ENCODE results near the gene TTC6. TPM values are rescaled to one million over a fixed set of nuclear protein-coding genes. Genes with fewer than 3 reads are reported as not detected.

Gene TTC6
- total RNA-seq, 1 donor from 2014 or later: not detected

DNA sequence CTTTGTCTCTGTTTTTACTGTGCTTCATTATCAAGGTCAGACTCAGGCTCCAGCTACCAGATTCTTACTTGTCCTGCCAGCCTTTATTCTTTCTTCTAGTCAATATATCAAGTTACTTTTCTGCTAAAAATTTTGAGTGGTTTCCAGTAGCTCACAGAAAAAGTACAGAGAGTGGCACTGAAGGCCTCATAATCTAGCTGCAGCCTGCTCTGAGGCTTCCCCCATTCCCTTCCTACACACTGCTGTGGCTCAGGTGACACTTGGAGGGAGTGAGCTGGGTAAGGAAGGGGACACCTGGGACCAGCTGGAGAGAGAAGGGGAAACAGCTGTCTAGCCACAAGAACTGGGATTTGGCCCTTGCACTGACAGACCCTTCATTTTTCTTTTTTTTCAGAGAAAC lies 25.4 kb downstream of the TTC6 start:
- Histone ChIP-seq H2AFZ (ENCODE audit: low read depth, low read length) (no peak overlapping the region), H3K27ac (ENCODE audit: low read depth, low read length) (no peak overlapping the region), H3K27me3 (ENCODE audit: insufficient read depth, low read length) (no peaks in the 10 kb centered on the region), H3K4me2 (ENCODE audit: low read length) (no peak overlapping the region), H3K4me3 (ENCODE audit: insufficient read depth, low read depth, low read length) (no peak overlapping the region), H4K20me1 (ENCODE audit: insufficient read depth, low read length) (no peaks in the 10 kb centered on the region), H3K9ac (ENCODE audit: low read length) (no peak overlapping the region), H3K79me2 (ENCODE audit: insufficient read depth, low read length) (no peaks in the 10 kb centered on the region), H3K36me3 (ENCODE audit: insufficient read depth, low read length) (no peaks in the 10 kb centered on the region), H3K9me3 (ENCODE audit: insufficient read depth, low read depth, low read length) (no peaks in the 10 kb centered on the region), H3K4me1 (ENCODE audit: insufficient read depth, low read length) (peaks cover 8% of the 10 kb centered on the region)
- FAIRE-seq (no peak), DNase-seq (ENCODE audit: low read depth) (no peak)
- no peak overlapping the region for H3K27ac Mint-ChIP-seq (ENCODE audit: unreplicated experiment)
- TF ChIP-seq CTCF (IDR thresholded peaks at IDR 0.05; ENCODE audit: insufficient read depth, low read depth, low read length) (no peak), EZH2 (IDR thresholded peaks at IDR 0.05; ENCODE audit: insufficient read depth, low read length) (no peak)
- no peaks in the 10 kb centered on the region for H3K4me1 Mint-ChIP-seq (ENCODE audit: low read depth, unreplicated experiment)
- H3K4me3 Mint-ChIP-seq (ENCODE audit: unreplicated experiment): no peak overlapping the region
- peaks cover 7% of the 10 kb centered on the region for H3K9me3 Mint-ChIP-seq (ENCODE audit: unreplicated experiment)
- no peaks in the 10 kb centered on the region for H3K36me3 Mint-ChIP-seq (ENCODE audit: low read depth, unreplicated experiment)
- H3K27me3 Mint-ChIP-seq (ENCODE audit: low read depth, unreplicated experiment): peaks cover 36% of the 10 kb centered on the region

DNA sequence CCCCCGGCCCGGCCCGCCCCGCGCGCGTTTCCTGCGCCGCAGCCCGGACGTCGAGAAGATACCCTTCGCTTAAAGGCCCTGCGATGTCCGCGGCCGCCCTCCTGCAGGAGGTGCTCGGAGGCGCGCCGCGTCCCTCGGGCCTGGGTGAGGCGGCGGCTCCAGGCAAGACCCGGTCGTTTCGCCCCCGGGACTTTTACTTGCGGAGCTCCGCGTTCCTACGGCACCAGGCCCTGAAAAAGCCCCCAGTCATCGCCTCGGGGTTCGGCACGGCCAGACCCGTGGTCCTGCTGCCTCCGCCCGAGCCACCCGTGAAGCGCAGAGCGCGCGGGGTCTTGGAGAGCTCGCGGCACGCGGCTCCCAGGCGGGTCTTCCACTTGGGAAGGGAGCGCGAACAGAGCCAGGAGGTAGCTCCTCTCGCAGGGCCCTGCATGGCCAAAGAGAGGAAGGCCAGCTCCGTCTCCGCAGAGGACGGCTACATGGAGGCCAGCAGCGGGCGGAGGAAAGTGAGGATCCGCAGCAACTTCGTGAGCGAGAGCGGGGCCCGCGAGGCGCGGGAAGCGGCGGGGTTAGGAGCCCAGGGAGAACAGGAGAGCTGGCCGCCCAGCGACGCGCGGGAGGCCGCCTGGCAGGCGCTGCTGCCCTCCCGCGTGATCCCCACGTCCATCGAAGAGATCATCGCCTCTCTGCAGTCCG lies 26.9 kb downstream of the TTC6 start:
- Histone ChIP-seq H3K27me3 (ENCODE audit: insufficient read depth, low read length) (no peaks in the 10 kb centered on the region), H3K9ac (ENCODE audit: low read length) (peak overlapping the region; percentile 47), H3K36me3 (ENCODE audit: insufficient read depth, low read length) (no peaks in the 10 kb centered on the region), H4K20me1 (ENCODE audit: insufficient read depth, low read length) (no peaks in the 10 kb centered on the region), H3K9me3 (ENCODE audit: insufficient read depth, low read depth, low read length) (no peaks in the 10 kb centered on the region), H3K4me2 (ENCODE audit: low read length) (peak overlapping the region; percentile 86), H3K4me1 (ENCODE audit: insufficient read depth, low read length) (peaks cover 8% of the 10 kb centered on the region), H3K79me2 (ENCODE audit: insufficient read depth, low read length) (no peaks in the 10 kb centered on the region), H3K4me3 (ENCODE audit: insufficient read depth, low read depth, low read length) (peak overlapping the region; percentile 49), H3K27ac (ENCODE audit: low read depth, low read length) (peak overlapping the region; percentile 34), H2AFZ (ENCODE audit: low read depth, low read length) (peak overlapping the region; percentile 93)
- no peaks in the 10 kb centered on the region for H3K4me1 Mint-ChIP-seq (ENCODE audit: low read depth, unreplicated experiment)
- no peak overlapping the region for H3K27ac Mint-ChIP-seq (ENCODE audit: unreplicated experiment)
- no peak for TF ChIP-seq CTCF (IDR thresholded peaks at IDR 0.05; ENCODE audit: insufficient read depth, low read depth, low read length)
- peaks cover 36% of the 10 kb centered on the region for H3K27me3 Mint-ChIP-seq (ENCODE audit: low read depth, unreplicated experiment)
- no peak for FAIRE-seq
- H3K4me3 Mint-ChIP-seq (ENCODE audit: unreplicated experiment): peak overlapping the region; percentile 62
- H3K36me3 Mint-ChIP-seq (ENCODE audit: low read depth, unreplicated experiment): no peaks in the 10 kb centered on the region
- peaks cover 3% of the 10 kb centered on the region for H3K9me3 Mint-ChIP-seq (ENCODE audit: unreplicated experiment)
- peak; percentile 44 for DNase-seq (ENCODE audit: low read depth)

GRCh38 chr14:37623426-37623951 lies 28.1 kb downstream of the TTC6 start:
- Histone ChIP-seq H3K27ac (ENCODE audit: low read depth, low read length) (peak overlapping the region; percentile 27), H3K4me2 (ENCODE audit: low read length) (peak overlapping the region; percentile 86), H3K36me3 (ENCODE audit: insufficient read depth, low read length) (no peaks in the 10 kb centered on the region), H3K4me3 (ENCODE audit: insufficient read depth, low read depth, low read length) (no peak overlapping the region), H2AFZ (ENCODE audit: low read depth, low read length) (no peak overlapping the region), H3K9me3 (ENCODE audit: insufficient read depth, low read depth, low read length) (no peaks in the 10 kb centered on the region), H3K27me3 (ENCODE audit: insufficient read depth, low read length) (no peaks in the 10 kb centered on the region), H3K9ac (ENCODE audit: low read length) (no peak overlapping the region), H3K4me1 (ENCODE audit: insufficient read depth, low read length) (peaks cover 8% of the 10 kb centered on the region), H4K20me1 (ENCODE audit: insufficient read depth, low read length) (no peaks in the 10 kb centered on the region), H3K79me2 (ENCODE audit: insufficient read depth, low read length) (no peaks in the 10 kb centered on the region)
- FAIRE-seq (no peak), DNase-seq (ENCODE audit: low read depth) (peak; percentile 44)
- Mint-ChIP-seq H3K9me3 (ENCODE audit: unreplicated experiment) (no peaks in the 10 kb centered on the region), H3K36me3 (ENCODE audit: low read depth, unreplicated experiment) (no peaks in the 10 kb centered on the region), H3K4me3 (ENCODE audit: unreplicated experiment) (no peak overlapping the region), H3K27me3 (ENCODE audit: low read depth, unreplicated experiment) (peaks cover 36% of the 10 kb centered on the region), H3K4me1 (ENCODE audit: low read depth, unreplicated experiment) (no peaks in the 10 kb centered on the region), H3K27ac (ENCODE audit: unreplicated experiment) (no peak overlapping the region)
- TF ChIP-seq EZH2 (IDR thresholded peaks at IDR 0.05; ENCODE audit: insufficient read depth, low read length) (no peak), CTCF (IDR thresholded peaks at IDR 0.05; ENCODE audit: insufficient read depth, low read depth, low read length) (no peak)

Data from astrocyte (in vitro differentiated cells and primary cell).